Fibroblast of lung (primary cell): ENCODE data around the gene SCGB3A2. TPM values are rescaled to one million over a fixed set of nuclear protein-coding genes. Genes with fewer than 3 reads are reported as not detected.

Experiments
- DNase-seq, 2 donors: peaks; one replicate each; pipeline versions ENCODE4 v3.0.0 to v3.0.0-alpha.2; 2010; ENCODE audit warnings: low read depth in 2 of 2
- H2AFZ ChIP-seq: 2 replicates; pipeline ENCODE4 v1.5.1; 2012; ENCODE audit warnings: low read length, control low read depth, inconsistent platforms
- H3K27ac ChIP-seq: 2 replicates; pipeline ENCODE4 v1.5.1; 2011; ENCODE audit warnings: low read length, control low read depth; ENCODE audit not compliant: insufficient read depth
- H3K27me3 ChIP-seq: 2 replicates; pipeline ENCODE4 v1.5.1; 2011; ENCODE audit warnings: mild to moderate bottlenecking, low read length; ENCODE audit not compliant: control insufficient read depth, insufficient read depth
- H3K36me3 ChIP-seq: 2 replicates; pipeline ENCODE4 v1.5.1; 2011; ENCODE audit warnings: low read length; ENCODE audit not compliant: control insufficient read depth, insufficient read depth
- H3K4me1 ChIP-seq: 2 replicates; pipeline ENCODE4 v1.5.1; 2011; ENCODE audit warnings: low read length; ENCODE audit not compliant: control insufficient read depth, insufficient read depth; ENCODE audit errors: extremely low read depth
- H3K4me2 ChIP-seq: 2 replicates; pipeline ENCODE4 v1.5.1; 2011; ENCODE audit warnings: low read length, control low read depth; ENCODE audit not compliant: insufficient read depth; ENCODE audit errors: extremely low read depth
- H3K4me3 ChIP-seq, 4 experiments: fragments of 200-600 bp in 1 of 4; sonication (generic) in 1 of 4; replicated peaks in 1 of 4; 2 replicates each; pipeline ENCODE4 v1.5.1; 2011 to 2016; ENCODE audit warnings: low read length in 4 of 4, low read depth in 3 of 4, mild to moderate bottlenecking in 3 of 4, control low read depth in 2 of 4, inconsistent platforms in 1 of 4, mixed read lengths in 1 of 4; ENCODE audit not compliant: insufficient read depth in 1 of 4; ENCODE audit errors: control extremely low read depth in 1 of 4
- H3K79me2 ChIP-seq: 2 replicates; pipeline ENCODE4 v1.5.1; 2012; ENCODE audit warnings: mild to moderate bottlenecking, low read length, inconsistent platforms; ENCODE audit not compliant: control insufficient read depth, insufficient read depth
- H3K9ac ChIP-seq: 2 replicates; pipeline ENCODE4 v1.5.1; 2011; ENCODE audit warnings: mild to moderate bottlenecking, low read length, control low read depth; ENCODE audit not compliant: insufficient read depth
- H3K9me3 ChIP-seq: 2 replicates; pipeline ENCODE4 v1.5.1; 2012; ENCODE audit warnings: low read depth, low read length; ENCODE audit not compliant: control insufficient read depth, insufficient read depth
- H4K20me1 ChIP-seq: 2 replicates; pipeline ENCODE4 v1.5.1; 2011; ENCODE audit warnings: low read length; ENCODE audit not compliant: control insufficient read depth, insufficient read depth; ENCODE audit errors: extremely low read depth
- EZH2 ChIP-seq: IDR thresholded peaks from 2 replicates; pipeline ENCODE4 v1.5.1; 2012; ENCODE audit warnings: low read length, control low read depth, mild to moderate bottlenecking; ENCODE audit errors: missing control alignments
- polyA plus RNA-seq, 2 donors: library from polyadenylated mRNA; depleted of rRNA in 1 of 2; stranded (reverse) in 1 of 2; unstranded in 1 of 2; fragments of >200 nt; gene quantifications; 2 replicates each; pipeline ENCODE4 v1.2.1, GENCODE V29; 2011 to 2012; ENCODE audit warnings: missing spikeins in 1 of 2
- total RNA-seq: library from RNA; depleted of rRNA; stranded (reverse); fragments of >200 nt; gene quantifications from 2 replicates; pipeline ENCODE4 v1.2.1, GENCODE V29; 2014
- TF ChIP-seq, protein P1 (sequence below), 2 donors: IDR thresholded peaks in 1 of 2; conservative IDR thresholded peaks in 1 of 2; 1 replicate in 1 of 2; 2 replicates in 1 of 2; pipeline ENCODE4 v1.5.1; 2011 to 2012; ENCODE audit warnings: low read length in 2 of 2, control low read depth in 1 of 2, inconsistent platforms in 1 of 2, low read depth in 1 of 2, mild to moderate bottlenecking in 1 of 2

Gene SCGB3A2
- total and polyA plus RNA-seq, 2 donors (not counting 1 experiment from before 2014, with no cell fraction given), result not detected

DNA sequence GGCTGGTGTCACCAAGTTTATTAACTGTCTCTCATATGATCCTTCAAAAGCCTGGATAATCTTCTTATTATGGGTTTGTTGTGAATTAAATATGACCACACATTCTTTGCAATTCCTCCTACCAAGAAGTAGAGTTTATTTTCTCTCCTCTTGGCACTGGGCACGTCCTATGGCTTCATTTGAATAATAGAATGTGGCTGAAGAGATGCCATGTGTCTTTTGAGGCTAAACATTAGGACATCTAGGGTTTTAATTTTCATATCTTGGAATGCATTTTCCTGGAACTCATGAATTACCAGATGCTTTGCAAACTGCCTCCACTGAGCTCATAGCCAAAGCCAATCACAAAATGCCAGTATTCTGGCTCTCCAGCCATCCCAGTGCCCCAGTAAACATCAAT lies 19.9 kb upstream of the SCGB3A2 start:
- no peak for DNase-seq
- H3K4me3 ChIP-seq, result no peak overlapping the region
- H3K9me3 ChIP-seq, result no peaks in the 10 kb centered on the region
- H3K36me3 ChIP-seq, result no peaks in the 10 kb centered on the region
- H3K27me3 ChIP-seq, result peaks cover under 1% of the 10 kb centered on the region
- no peak overlapping the region for H3K4me2 ChIP-seq
- TF ChIP-seq EZH2, result no peak
- no peak overlapping the region for H3K9ac ChIP-seq
- no peaks in the 10 kb centered on the region for H3K4me1 ChIP-seq
- no peaks in the 10 kb centered on the region for H4K20me1 ChIP-seq
- no peak overlapping the region for H3K27ac ChIP-seq
- H2AFZ ChIP-seq, result no peak overlapping the region
- no peaks in the 10 kb centered on the region for H3K79me2 ChIP-seq

DNA sequence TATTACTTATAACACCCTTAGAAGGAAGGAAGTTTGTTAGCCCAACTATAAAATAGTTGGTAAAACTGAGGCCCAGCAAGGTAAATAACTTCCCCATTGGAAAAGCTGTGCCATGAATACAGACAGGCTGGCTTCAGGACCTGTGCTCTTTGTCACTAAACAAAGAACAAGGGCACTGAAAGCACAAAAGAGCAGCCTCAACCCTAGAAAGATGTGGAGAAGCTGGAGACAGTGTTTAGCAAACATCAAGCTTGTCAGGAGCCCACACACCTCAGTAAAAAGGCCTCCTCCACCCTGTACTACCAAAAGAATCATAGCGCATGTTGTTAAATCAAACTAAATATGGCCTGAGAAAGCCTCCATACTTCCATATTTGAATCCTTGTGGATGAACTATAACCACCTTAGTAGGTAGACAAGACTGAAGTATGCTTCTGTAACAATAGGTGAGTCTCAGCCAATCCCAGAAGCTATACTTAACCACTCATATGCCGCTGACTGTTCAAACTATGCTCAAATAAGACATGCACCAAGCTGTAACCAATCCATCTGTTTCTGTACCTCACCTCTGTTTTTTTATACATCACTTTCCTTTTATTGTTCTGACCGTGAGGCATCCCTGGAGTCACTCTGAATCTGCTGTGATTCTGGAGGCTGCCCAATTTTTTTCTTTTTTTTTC lies 18.4 kb upstream of the SCGB3A2 start:
- Histone ChIP-seq H3K4me1 (no peaks in the 10 kb centered on the region), H3K9me3 (no peaks in the 10 kb centered on the region), H3K9ac (no peak overlapping the region), H3K27ac (no peak overlapping the region), H3K36me3 (no peaks in the 10 kb centered on the region), H4K20me1 (no peaks in the 10 kb centered on the region), H2AFZ (no peak overlapping the region), H3K79me2 (no peaks in the 10 kb centered on the region), H3K27me3 (no peaks in the 10 kb centered on the region), H3K4me3 (no peak overlapping the region), H3K4me2 (no peak overlapping the region)
- no peak for TF ChIP-seq EZH2
- TF ChIP-seq, protein P1, sequence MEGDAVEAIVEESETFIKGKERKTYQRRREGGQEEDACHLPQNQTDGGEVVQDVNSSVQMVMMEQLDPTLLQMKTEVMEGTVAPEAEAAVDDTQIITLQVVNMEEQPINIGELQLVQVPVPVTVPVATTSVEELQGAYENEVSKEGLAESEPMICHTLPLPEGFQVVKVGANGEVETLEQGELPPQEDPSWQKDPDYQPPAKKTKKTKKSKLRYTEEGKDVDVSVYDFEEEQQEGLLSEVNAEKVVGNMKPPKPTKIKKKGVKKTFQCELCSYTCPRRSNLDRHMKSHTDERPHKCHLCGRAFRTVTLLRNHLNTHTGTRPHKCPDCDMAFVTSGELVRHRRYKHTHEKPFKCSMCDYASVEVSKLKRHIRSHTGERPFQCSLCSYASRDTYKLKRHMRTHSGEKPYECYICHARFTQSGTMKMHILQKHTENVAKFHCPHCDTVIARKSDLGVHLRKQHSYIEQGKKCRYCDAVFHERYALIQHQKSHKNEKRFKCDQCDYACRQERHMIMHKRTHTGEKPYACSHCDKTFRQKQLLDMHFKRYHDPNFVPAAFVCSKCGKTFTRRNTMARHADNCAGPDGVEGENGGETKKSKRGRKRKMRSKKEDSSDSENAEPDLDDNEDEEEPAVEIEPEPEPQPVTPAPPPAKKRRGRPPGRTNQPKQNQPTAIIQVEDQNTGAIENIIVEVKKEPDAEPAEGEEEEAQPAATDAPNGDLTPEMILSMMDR (conservative IDR thresholded peaks at IDR 0.05 in 1 of 2, IDR thresholded peaks at IDR 0.05 in 1 of 2; ENCODE audit: low read depth in 1 of 2, low read length in 2 of 2), result no peak
- no peak for DNase-seq

DNA sequence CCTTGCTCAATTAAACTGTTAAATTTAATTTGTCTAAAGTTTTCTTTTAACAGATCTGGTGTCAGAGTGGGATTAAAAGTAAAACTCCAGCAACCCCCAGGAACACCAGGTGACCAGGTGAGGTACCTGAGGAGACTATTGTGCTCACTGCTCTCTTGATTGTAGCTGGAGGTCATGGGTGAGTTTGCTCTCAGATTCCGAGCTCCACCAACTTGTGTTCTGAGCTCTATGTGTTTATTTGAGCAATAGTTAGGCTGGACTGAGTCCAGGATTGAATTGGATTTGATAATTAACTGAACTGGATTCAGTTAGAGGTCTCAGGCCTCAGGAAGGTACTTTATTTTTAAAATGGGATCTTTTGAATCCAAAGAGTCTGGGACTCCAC lies 17.9 kb upstream of the SCGB3A2 start:
- no peak for DNase-seq
- Histone ChIP-seq H3K9me3 (no peaks in the 10 kb centered on the region), H3K36me3 (no peaks in the 10 kb centered on the region), H3K27me3 (no peaks in the 10 kb centered on the region), H3K79me2 (no peaks in the 10 kb centered on the region), H3K4me1 (no peaks in the 10 kb centered on the region), H2AFZ (no peak overlapping the region), H3K27ac (no peak overlapping the region), H3K4me2 (no peak overlapping the region), H3K4me3 (no peak overlapping the region), H3K9ac (no peak overlapping the region), H4K20me1 (no peaks in the 10 kb centered on the region)
- TF ChIP-seq, protein P1 (conservative IDR thresholded peaks at IDR 0.05 in 1 of 2, IDR thresholded peaks at IDR 0.05 in 1 of 2; ENCODE audit: low read depth in 1 of 2, low read length in 2 of 2), result no peak
- no peak for TF ChIP-seq EZH2
